Brain pericyte (primary cell): ENCODE data around the gene FOXN4.

Experiments used
- DNase-seq: peaks from one replicate; pipeline ENCODE4 v3.0.0-alpha.2; 2012; ENCODE audit warnings: low read depth, low spot score

FOXN4 gene

DNA sequence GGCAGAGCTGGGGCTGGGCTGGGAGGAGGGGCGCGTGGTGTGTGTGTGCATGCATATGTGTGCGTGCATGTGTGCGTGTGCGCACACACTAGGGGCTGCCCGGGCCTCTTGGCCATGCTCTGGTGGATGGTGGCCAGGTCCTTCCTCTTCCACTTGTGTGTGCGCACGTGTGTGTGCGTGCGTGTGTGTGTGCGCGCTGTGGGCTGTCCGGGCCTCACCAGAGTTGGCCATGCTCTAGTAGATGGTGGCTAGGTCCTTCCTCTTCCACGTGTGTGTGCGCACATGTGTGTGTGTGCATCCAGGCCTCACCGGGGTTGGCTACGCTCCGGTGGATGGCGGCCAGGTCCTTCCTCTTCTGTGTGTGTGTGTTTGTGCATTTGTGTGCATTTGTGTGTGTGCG lies 24.7 kb downstream of the FOXN4 start:
- no peak for DNase-seq

DNA sequence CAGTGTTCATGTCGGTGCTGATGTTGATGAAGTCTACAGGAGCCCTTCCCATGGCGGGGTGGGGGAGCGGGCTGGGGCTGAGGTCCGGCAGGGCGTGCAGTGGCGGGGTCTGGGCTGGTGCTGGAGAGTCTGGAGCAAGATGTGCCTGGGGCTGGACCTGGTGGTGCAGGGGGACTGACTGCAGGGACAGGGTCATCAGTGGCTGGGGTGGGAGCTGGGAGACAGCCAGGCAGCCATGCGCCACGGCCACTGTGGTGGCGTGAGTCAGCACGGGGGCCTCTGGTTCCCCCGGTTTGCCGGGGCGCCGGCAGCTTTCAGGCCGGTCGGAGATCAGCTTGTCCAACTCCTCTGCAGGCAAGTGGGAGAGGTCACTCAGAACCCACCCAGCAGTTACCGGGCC lies 27.6 kb downstream of the FOXN4 start:
- DNase-seq: no peak

DNA sequence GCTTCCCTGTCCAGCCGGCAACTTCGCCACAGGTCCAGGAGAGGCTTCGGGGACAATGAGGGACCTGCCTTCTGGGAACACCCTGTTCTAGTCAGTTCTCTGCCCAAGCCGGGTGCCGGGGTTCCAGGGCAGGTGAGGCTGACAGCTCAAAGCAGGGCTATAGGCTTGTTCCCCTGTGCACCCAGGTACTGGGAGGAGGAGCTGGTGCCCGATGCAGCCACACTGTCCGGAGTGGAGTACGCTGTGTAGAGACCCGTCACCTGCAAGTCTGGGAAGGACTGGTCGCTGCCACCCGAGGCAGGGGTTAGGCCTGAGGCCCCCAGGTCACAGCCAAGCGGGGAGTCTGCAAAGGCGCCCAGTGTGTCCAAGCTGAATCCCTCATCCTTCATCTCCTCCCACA lies 29.6 kb downstream of the FOXN4 start:
- DNase-seq: no peak

DNA sequence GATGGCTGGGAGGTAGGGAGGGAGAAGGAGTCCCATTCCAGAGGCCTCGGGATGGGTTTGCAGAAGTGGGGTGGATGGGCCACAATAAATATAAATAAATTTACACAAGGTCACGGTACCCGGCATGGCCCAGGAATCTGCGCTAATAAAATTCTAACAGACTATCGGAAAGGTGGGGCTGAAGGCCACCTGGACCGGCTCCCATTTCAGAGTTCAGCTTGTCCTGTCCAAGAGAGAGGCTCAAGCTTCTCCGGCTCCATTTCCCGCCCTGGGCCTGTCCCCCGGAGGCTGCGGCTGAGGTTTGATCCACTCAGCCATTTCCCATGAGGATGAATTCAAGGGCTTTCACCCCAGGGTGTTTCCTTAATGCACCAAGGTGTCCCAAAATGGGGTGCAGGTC lies 30.2 kb downstream of the FOXN4 start:
- DNase-seq: no peak

DNA sequence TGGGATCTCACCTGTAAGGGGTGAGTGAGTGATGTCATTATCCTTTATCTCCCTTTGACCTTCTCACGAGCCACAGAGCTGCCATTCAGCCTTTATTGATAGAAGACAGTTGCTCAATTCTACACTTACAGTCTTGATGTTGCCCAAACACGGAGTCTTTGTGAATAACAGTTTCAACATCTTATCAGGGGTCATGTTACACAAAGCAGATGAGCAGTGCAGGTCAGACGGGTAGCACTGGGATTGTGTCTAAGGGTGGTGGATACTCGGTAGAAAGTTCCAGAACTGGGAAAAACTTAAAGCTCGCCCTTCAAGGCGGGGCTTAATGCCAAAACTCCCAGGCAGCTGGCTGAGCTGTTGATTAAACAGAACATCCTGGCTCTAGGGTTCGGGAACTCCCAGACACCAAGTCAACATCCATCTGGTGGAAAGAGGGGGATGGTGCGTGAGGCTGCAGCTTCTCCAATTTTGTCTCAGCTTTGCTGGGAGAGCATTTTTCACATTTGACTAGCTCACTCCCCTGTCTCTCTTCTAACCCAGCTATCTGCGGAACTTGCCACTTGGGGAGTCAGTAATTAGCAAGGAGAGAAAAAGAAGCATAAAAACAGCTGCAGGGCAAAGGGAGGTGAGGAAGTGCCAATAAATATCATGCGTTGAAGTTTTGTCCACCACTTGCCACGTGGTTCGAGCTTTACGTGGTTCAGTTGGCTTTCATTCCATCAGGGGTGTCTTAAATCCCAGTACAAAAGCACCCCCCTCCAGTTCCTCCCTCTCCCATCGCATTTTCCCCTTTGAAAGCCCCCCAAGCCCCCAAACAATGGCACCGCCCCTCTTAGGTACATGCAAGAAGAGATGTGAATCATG lies 31.0 kb downstream of the FOXN4 start:
- DNase-seq: no peak

DNA sequence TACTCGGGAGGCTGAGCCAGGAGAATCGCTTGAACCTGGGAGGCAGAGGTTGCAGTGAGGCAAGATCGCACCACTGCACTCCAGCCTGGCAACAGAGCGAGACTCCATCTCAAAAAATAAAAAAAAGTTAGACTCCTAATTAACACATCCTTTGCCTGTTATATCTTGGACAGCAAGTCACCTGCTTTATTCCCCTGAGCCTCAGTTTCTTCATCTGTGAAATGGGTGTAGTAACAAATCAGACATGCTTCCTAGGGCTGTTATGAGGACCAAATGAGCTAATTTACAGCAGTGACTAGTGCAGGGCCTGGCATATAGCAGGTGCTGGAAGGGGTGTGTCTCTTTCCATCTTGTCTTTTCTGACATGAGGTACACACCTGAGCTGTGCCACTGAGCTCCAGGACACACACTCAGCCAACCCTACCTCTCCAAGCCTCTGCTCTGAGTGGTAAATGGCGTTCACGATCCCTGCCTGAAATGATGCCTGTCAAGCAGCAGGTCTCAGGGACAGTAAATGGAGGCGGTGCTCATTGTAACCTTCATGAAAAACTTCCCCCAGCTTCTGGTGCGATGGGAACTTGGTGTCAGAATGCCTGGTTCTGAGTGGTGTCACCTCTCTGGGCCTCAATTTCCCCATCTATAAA lies 31.7 kb downstream of the FOXN4 start:
- DNase-seq: no peak

DNA sequence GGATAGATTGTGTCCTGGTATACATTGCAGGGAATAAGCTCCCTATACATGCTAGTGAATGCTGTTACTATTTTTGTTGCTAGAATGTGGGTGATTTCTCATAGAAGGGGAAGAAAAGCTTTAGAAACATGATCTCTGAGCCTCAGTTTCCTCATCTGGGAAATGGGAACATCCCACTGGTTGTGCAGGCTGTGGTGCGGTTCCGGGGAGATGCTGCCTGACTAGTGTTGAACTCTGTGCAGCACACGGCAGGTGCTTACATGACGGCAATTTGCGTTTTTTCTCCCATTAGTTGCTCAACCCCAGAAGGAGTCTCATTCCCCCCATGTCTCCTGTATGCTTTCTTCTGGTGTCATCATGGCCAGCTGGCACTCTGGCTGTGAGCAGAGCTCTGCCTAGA lies 32.9 kb downstream of the FOXN4 start:
- no peak for DNase-seq

DNA sequence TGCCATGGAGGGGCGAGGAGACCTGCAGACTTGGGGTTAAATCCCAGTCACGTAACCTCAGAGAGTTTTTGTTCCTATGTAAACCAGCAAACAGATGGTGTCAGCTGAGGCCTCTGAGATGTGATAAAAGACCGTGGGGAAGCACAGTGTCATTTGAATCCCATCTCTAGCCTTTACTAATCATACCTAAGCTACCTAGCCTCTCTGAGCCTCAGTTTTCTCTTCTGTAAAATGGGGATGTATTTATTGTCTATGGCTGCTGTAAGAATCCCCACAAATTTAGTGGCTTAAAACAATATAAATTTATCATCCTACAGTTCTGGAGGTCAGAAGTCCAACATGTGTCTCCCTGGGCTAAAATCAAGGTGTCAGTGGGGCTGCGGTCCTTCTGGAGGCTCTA lies 33.9 kb downstream of the FOXN4 start:
- no peak for DNase-seq

DNA sequence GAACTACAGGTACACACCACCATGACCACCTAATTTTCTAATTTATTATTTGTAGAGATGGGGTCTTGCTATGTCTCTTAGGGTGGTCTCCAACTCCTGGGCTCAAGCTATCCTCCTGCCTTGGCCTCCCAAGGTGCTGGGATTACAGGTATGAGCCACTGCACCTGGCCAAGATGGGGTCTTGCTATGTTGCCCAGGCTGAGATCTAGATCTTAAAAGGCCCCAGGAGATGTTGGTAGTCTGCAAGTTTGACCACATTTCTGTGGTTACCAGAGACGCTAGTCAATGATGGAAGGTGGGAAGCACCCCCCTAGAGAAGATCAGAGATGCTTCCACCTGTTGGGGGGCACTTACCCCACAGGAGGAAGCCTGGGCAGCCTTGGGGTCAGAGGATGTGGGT lies 34.7 kb downstream of the FOXN4 start:
- no peak for DNase-seq

DNA sequence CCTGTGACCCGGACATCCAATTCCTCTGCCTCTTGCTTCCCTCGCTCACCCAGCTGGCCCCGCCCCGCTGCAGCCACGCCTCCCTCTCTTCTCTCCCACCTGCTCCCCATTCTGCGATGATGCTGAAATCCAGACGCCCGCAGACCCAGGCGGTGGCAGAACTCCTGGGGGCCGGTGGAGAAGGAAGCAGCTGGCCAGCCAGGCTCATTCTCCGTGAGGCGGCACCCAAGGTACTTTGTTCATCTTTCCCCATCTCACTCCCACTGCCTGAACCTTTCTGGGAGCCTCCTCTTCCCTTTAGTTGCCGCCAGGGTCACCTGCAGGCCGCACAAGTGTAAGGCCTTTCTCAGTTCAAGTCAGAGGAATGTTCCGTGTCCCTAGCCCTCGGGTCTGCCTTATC lies 35.7 kb downstream of the FOXN4 start:
- DNase-seq: no peak

DNA sequence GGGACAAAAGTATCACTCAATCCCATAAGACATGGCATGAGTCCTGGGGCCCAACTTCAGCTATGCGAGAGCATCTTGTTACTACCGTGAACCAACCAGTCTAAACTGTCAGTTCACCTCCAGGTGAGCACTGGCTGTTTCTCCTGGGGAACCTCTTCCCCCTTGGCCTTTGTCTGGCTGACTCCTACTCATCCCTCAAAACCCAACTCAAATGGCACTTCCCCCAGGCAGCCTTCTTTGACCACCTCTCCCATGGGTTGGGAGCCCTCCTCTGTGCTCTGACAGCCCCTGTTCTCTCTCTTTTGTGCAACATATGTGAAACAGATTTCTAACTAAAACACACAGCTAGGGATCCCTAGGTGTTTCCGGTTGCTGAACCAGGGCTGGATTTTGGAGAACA lies 37.7 kb downstream of the FOXN4 start:
- no peak for DNase-seq

DNA sequence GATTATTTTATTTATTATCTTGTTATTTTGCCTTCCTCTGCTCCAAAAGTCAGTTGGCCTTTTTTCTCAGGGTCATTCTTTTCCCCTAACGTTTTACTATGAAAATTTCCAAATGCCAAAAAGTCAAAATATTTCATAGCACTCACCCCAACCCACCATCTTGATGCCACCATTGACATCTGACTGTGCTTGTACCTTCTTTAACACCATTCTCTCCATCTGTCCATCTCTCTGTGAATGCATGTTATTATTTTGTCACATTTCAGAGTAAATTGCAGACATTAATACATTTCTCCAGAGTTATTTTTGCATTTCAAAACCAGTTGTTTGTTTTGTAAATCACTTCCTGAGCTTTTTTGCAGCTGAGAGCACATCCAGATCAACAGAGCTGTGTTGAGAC lies 38.6 kb downstream of the FOXN4 start:
- no peak for DNase-seq

DNA sequence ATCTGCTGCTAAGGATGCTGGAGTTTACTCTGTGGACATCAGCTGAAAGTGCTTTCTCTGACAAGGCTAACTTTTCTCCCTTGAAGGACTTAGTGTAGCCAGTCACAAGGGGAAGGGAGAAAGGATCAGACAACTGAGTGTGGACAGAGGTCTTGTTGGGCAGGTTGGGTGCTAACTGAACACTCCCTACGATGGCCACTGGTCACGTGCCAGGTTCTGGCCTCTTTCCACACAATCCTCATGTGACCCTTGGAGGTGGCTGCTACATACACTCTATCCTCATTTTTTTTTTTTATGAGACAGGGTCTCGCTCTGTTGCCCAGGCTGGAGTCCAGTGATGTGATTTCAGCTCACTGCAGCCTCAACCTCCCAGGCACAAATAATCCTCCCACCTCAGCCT lies 39.7 kb downstream of the FOXN4 start:
- no peak for DNase-seq

DNA sequence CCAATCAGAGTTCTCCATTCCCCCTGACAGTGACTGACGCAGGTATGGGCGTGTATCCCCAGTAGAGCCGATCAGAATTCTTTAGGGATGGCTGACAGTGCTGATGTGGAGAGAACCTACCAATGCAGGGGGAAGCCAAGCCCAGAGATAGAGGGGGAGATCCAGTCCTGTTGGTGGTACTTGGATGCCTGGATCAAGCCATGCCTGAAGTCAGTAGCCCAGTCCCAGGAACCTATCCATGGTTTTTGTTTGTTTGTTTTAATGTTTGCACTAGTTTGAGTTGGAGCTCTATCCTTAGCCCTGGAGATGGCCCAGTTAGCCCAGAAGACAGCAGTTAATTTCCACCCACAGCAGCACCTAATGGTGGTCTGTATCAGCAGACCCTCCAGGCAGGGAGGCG lies 40.2 kb downstream of the FOXN4 start:
- no peak for DNase-seq

DNA sequence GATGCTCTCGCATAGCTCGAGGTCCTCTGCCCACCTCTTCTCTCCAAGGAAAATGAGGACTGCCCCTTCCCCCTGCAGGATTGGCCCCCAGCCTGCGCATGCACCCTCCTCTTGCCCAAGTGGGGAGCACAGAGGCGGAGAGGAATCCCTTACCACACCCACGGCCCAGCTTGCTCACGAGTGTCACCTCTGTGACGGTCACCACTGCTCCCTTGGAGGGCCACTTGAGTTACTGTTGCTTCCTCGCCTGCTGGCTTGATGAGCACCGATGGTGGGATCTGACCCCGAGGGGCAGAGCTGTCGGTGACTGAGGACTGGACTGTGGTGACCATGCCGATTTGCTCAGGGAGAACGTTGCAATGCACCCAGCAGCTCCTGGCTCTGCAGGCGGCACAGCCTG lies 41.7 kb downstream of the FOXN4 start:
- no peak for DNase-seq

DNA sequence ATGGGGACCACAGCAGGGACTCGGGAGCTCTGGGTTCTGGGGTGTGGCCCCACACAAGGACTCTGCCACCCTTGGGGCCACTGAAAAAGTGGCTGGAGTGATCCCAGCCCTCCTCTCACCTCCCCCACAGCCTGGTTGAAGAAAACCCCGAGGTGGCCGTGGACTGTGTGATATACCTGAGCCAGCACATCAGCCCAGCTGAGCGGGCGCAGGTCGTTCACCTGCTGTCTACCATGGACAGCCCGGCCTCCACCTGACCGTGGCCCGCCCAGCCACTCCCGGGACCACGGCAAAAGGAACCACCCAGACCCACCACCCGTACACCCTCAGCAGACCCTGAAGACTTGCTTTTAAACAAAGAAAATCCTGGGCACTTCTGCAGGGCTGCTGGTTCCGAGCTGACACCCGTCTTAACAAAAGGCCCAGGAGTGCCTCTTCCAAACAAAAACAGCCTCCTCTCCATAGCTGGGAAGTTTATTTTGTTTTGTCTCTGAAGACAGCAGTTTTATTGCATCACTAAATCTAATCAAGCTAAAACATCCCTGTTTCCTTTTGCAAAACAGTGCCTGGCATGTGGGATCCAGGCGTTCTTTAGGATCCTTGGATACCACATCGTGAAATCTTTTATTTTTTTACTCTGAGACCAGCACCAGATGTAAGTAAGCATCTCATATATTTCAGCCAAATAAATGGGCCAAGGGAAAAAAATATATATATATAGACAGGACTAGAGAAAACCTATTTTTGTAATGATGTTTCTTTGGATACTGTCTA lies 42.8 kb downstream of the FOXN4 start:
- DNase-seq: no peak

DNA sequence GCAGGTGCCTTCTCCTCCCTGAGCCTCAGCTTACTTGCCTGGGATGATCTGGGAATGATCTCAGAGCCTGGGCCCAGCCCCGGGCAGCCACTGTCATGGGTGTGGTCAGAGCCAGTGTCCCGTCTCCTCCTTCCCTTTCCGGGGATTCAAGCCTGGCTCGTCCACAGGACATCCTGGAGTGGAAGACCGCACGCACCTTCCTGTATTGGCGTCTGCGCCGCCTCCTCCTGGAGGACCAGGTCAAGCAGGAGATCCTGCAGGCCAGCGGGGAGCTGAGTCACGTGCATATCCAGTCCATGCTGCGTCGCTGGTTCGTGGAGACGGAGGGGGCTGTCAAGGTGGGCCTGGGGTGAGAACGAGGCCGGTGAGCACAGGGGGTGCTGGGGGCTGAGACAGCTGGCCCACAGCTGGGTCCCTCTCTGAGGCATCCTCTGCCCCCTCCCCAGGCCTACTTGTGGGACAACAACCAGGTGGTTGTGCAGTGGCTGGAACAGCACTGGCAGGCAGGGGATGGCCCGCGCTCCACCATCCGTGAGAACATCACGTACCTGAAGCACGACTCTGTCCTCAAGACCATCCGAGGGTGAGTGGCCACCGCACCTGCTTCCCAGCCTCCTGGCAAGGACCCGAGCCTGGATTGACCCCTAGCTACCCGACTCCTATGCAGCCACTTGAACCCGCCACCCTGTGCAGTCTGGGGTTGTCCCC lies 44.0 kb downstream of the FOXN4 start:
- DNase-seq: no peak

DNA sequence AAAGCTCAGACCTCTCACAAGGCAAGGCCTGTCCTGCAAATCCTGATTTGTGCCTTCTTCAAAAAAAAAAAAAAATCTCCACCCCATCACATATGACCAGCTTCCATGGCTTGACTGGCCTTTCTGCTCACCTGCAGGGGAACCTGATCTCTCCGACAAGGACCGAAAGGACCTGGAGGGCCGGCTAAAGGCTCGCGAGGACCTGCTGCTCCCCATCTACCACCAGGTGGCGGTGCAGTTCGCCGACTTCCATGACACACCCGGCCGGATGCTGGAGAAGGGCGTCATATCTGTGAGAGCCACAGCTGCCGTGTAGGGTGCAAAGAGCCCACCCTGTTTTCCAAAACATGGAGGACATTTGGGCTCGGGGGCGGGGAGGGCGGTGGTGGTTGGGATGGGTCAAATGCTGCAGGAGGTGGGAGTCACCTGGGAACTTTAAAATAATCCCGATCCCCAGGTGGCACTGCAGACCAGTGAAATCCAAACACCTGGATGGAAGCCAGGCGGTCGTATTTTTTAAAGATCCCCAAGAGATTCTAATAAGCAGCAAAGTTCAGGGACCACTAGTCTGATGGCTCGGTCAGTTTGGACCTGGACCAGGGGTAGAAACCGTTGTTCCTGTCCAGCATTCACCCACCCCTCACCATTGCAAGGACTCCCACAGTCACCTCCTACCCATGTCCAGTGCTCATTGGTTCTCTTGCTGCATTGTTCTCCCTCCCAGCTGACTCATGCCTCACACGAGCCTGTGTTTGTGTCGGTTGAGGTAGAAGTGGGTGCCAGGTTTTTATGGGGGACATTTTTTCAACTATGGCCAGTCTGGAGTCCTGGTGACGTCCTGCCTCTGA lies 44.8 kb downstream of the FOXN4 start:
- DNase-seq: no peak

DNA sequence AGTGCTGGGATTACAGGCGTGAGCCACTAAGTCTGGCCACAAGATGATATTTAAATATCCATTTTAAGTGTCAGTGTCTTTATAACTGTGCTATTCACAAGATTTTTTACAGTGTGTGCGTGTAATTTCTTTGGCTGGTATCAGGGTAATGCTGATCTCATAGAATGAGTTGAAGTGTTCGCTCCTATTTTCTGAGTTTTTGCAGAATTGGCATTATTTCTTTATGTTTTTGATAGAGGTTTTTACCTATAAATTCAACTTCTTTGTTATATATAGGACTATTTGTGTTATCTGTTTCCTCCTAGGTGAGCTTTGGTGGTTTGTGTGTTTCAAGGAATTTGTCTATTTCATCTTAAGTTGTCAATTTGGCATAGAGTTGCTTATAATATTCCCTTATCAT lies 45.6 kb downstream of the FOXN4 start:
- no peak for DNase-seq

DNA sequence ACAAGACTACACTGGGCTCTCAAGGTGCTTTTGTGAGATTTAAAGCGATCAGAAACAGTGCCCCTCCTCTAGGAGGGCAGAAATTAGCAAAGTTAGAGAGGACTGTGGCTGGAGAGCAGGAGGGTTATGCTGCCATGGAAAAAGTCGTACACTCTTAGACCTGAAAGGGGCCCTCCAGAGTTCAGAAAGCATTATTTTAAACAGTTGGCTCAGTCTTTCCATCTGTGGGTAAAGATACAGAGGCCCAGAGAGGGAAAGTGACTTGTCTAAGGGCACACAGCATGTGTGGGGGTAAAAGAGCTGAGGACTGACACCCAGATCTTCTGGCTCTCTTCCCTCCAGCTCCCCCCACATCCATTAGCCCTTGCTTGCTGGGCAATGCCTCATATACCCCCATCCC lies 47.1 kb downstream of the FOXN4 start:
- no peak for DNase-seq

DNA sequence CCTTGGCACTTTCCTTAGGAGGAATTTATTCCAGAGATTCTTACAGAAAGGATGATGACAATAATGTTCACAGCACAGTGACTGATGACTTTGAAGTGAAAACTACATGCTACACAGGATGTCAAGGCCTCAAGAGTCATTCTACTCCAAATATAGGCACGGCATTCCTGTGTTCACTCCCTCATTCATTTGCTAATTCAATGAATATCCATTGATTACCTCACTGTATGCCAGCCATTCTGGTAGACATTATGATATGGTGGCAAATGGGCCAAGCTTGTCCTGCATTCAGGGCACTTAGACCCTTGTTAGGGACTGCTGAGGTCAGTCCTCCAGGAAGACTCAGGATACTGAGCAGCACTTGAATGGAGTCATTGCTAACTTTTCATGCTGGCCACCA lies 48.0 kb downstream of the FOXN4 start:
- DNase-seq: no peak
